ENCODE results near the gene CBLIF.
"Not testable (repeated sequence)": the region's sequence is repeated elsewhere in the genome, so short reads cannot be mapped to it uniquely, and the experiment has no call there.

The CBLIF gene

GRCh38 chr11:59847626-59848025, 2.3 kb upstream of the CBLIF start:
- Histone ChIP-seq H3K9me3 (ENCODE audit: control insufficient read depth, low read length) (no peaks in the 10 kb centered on the region), H3K27me3 (replicated peaks; ENCODE audit: control insufficient read depth, insufficient read depth, low read length) (no peaks in the 10 kb centered on the region), H3K36me3 (ENCODE audit: control insufficient read depth, insufficient read depth, low read length, severe bottlenecking) (no peaks in the 10 kb centered on the region)

GRCh38 chr11:59846556-59846955, 1.3 kb upstream of the CBLIF start:
- H3K4me1 ChIP-seq (ENCODE audit: control insufficient read depth, insufficient read depth, low read length): no peaks in the 10 kb centered on the region
- H3K9me3 ChIP-seq (ENCODE audit: control insufficient read depth, low read length): no peaks in the 10 kb centered on the region
- H3K9ac ChIP-seq (ENCODE audit: low read length): no peak overlapping the region
- DNase-seq (ENCODE audit: low read depth): no peak
- H3K4me3 ChIP-seq (ENCODE audit: low read length): no peak overlapping the region
- H3K27me3 ChIP-seq (replicated peaks; ENCODE audit: control insufficient read depth, insufficient read depth, low read length): no peaks in the 10 kb centered on the region
- H3K36me3 ChIP-seq (ENCODE audit: control insufficient read depth, insufficient read depth, low read length, severe bottlenecking): no peaks in the 10 kb centered on the region

More at GRCh38 chr11:59847626-59848025, 2.3 kb upstream of the CBLIF start:
- Histone ChIP-seq H3K9ac (ENCODE audit: low read length) (no peak overlapping the region), H3K4me1 (ENCODE audit: control insufficient read depth, insufficient read depth, low read length) (no peaks in the 10 kb centered on the region), H3K4me3 (ENCODE audit: low read length) (no peak overlapping the region)
- DNase-seq (ENCODE audit: low read depth): no peak

GRCh38 chr11:59842316-59842715, 3.0 kb downstream of the CBLIF start:
- no peak overlapping the region for H3K9ac ChIP-seq (ENCODE audit: low read length)
- no peaks in the 10 kb centered on the region for H3K9me3 ChIP-seq (ENCODE audit: control insufficient read depth, low read length)
- H3K4me1 ChIP-seq (ENCODE audit: control insufficient read depth, insufficient read depth, low read length): no peaks in the 10 kb centered on the region
- no peak overlapping the region for H3K4me3 ChIP-seq (ENCODE audit: low read length)
- DNase-seq (ENCODE audit: low read depth): no peak
- H3K27me3 ChIP-seq (replicated peaks; ENCODE audit: control insufficient read depth, insufficient read depth, low read length): no peaks in the 10 kb centered on the region
- no peaks in the 10 kb centered on the region for H3K36me3 ChIP-seq (ENCODE audit: control insufficient read depth, insufficient read depth, low read length, severe bottlenecking)

- Histone ChIP-seq H3K36me3 (ENCODE audit: control insufficient read depth, insufficient read depth, low read length, severe bottlenecking) (no peaks in the 10 kb centered on the region), H3K9ac (ENCODE audit: low read length) (no peak overlapping the region), H3K9me3 (ENCODE audit: control insufficient read depth, low read length) (no peaks in the 10 kb centered on the region), H3K4me3 (ENCODE audit: low read length) (no peak overlapping the region), H3K4me1 (ENCODE audit: control insufficient read depth, insufficient read depth, low read length) (no peaks in the 10 kb centered on the region), H3K27me3 (replicated peaks; ENCODE audit: control insufficient read depth, insufficient read depth, low read length) (no peaks in the 10 kb centered on the region)
- DNase-seq (ENCODE audit: low read depth): no peak
Measured at GRCh38 chr11:59841514-59841913, 3.8 kb downstream of the CBLIF start.

GRCh38 chr11:59839615-59840014, 5.7 kb downstream of the CBLIF start:
- Histone ChIP-seq H3K4me1 (ENCODE audit: control insufficient read depth, insufficient read depth, low read length) (no peaks in the 10 kb centered on the region), H3K9me3 (ENCODE audit: control insufficient read depth, low read length) (no peaks in the 10 kb centered on the region), H3K9ac (ENCODE audit: low read length) (no peak overlapping the region), H3K27me3 (replicated peaks; ENCODE audit: control insufficient read depth, insufficient read depth, low read length) (no peaks in the 10 kb centered on the region), H3K36me3 (ENCODE audit: control insufficient read depth, insufficient read depth, low read length, severe bottlenecking) (no peaks in the 10 kb centered on the region), H3K4me3 (ENCODE audit: low read length) (no peak overlapping the region)
- DNase-seq (ENCODE audit: low read depth): no peak

GRCh38 chr11:59833602-59834001, 11.7 kb downstream of the CBLIF start:
- Histone ChIP-seq H3K9me3 (ENCODE audit: control insufficient read depth, low read length) (no peaks in the 10 kb centered on the region), H3K9ac (ENCODE audit: low read length) (no peak overlapping the region), H3K4me1 (ENCODE audit: control insufficient read depth, insufficient read depth, low read length) (no peaks in the 10 kb centered on the region), H3K36me3 (ENCODE audit: control insufficient read depth, insufficient read depth, low read length, severe bottlenecking) (no peaks in the 10 kb centered on the region), H3K4me3 (ENCODE audit: low read length) (no peak overlapping the region), H3K27me3 (replicated peaks; ENCODE audit: control insufficient read depth, insufficient read depth, low read length) (no peaks in the 10 kb centered on the region)
- no peak for DNase-seq (ENCODE audit: low read depth)

- Histone ChIP-seq H3K4me1 (ENCODE audit: control insufficient read depth, insufficient read depth, low read length) (no peaks in the 10 kb centered on the region), H3K9me3 (ENCODE audit: control insufficient read depth, low read length) (no peaks in the 10 kb centered on the region), H3K9ac (ENCODE audit: low read length) (no peak overlapping the region), H3K27me3 (replicated peaks; ENCODE audit: control insufficient read depth, insufficient read depth, low read length) (no peaks in the 10 kb centered on the region), H3K36me3 (ENCODE audit: control insufficient read depth, insufficient read depth, low read length, severe bottlenecking) (no peaks in the 10 kb centered on the region), H3K4me3 (ENCODE audit: low read length) (no peak overlapping the region)
- no peak for DNase-seq (ENCODE audit: low read depth)
Measured at GRCh38 chr11:59829358-59829757, 15.9 kb downstream of the CBLIF start.

- no peaks in the 10 kb centered on the region for H3K4me1 ChIP-seq (ENCODE audit: control insufficient read depth, insufficient read depth, low read length)
- no peak overlapping the region for H3K4me3 ChIP-seq (ENCODE audit: low read length)
- DNase-seq (ENCODE audit: low read depth): peak; percentile 71
- no peaks in the 10 kb centered on the region for H3K36me3 ChIP-seq (ENCODE audit: control insufficient read depth, insufficient read depth, low read length, severe bottlenecking)
- no peak overlapping the region for H3K9ac ChIP-seq (ENCODE audit: low read length)
- no peaks in the 10 kb centered on the region for H3K9me3 ChIP-seq (ENCODE audit: control insufficient read depth, low read length)
- H3K27me3 ChIP-seq (replicated peaks; ENCODE audit: control insufficient read depth, insufficient read depth, low read length): peaks cover 4% of the 10 kb centered on the region
Measured at GRCh38 chr11:59822989-59823566, 22.2 kb downstream of the CBLIF start.

- no peak for DNase-seq (ENCODE audit: low read depth)
- H3K27me3 ChIP-seq (replicated peaks; ENCODE audit: control insufficient read depth, insufficient read depth, low read length): peaks cover 4% of the 10 kb centered on the region
- no peaks in the 10 kb centered on the region for H3K9me3 ChIP-seq (ENCODE audit: control insufficient read depth, low read length)
Measured at GRCh38 chr11:59818572-59818971, 26.7 kb downstream of the CBLIF start.

GRCh38 chr11:59816434-59816833, 28.9 kb downstream of the CBLIF start:
- not testable (repeated sequence) for H3K4me3 ChIP-seq (ENCODE audit: low read length); H3K4me1 ChIP-seq (ENCODE audit: control insufficient read depth, insufficient read depth, low read length); H3K9me3 ChIP-seq (ENCODE audit: control insufficient read depth, low read length); H3K9ac ChIP-seq (ENCODE audit: low read length); H3K36me3 ChIP-seq (ENCODE audit: control insufficient read depth, insufficient read depth, low read length, severe bottlenecking); DNase-seq (ENCODE audit: low read depth); H3K27me3 ChIP-seq (replicated peaks; ENCODE audit: control insufficient read depth, insufficient read depth, low read length)

More at GRCh38 chr11:59818572-59818971, 26.7 kb downstream of the CBLIF start:
- H3K36me3 ChIP-seq (ENCODE audit: control insufficient read depth, insufficient read depth, low read length, severe bottlenecking): no peaks in the 10 kb centered on the region
- no peaks in the 10 kb centered on the region for H3K4me1 ChIP-seq (ENCODE audit: control insufficient read depth, insufficient read depth, low read length)
- no peak overlapping the region for H3K9ac ChIP-seq (ENCODE audit: low read length)
- H3K4me3 ChIP-seq (ENCODE audit: low read length): no peak overlapping the region

- peaks cover 5% of the 10 kb centered on the region for H3K4me1 ChIP-seq (ENCODE audit: control insufficient read depth, insufficient read depth, low read length)
- no peaks in the 10 kb centered on the region for H3K36me3 ChIP-seq (ENCODE audit: control insufficient read depth, insufficient read depth, low read length, severe bottlenecking)
- DNase-seq (ENCODE audit: low read depth): no peak
- H3K27me3 ChIP-seq (replicated peaks; ENCODE audit: control insufficient read depth, insufficient read depth, low read length): peaks cover 4% of the 10 kb centered on the region
- no peak overlapping the region for H3K9ac ChIP-seq (ENCODE audit: low read length)
- no peaks in the 10 kb centered on the region for H3K9me3 ChIP-seq (ENCODE audit: control insufficient read depth, low read length)
- H3K4me3 ChIP-seq (ENCODE audit: low read length): no peak overlapping the region
Measured at GRCh38 chr11:59815754-59816153, 29.5 kb downstream of the CBLIF start.

- H3K9me3 ChIP-seq (ENCODE audit: control insufficient read depth, low read length): no peaks in the 10 kb centered on the region
- H3K4me3 ChIP-seq (ENCODE audit: low read length): peak overlapping the region; percentile 37
- peaks cover 11% of the 10 kb centered on the region for H3K4me1 ChIP-seq (ENCODE audit: control insufficient read depth, insufficient read depth, low read length)
- no peaks in the 10 kb centered on the region for H3K36me3 ChIP-seq (ENCODE audit: control insufficient read depth, insufficient read depth, low read length, severe bottlenecking)
- H3K9ac ChIP-seq (ENCODE audit: low read length): peak overlapping the region; percentile 20
- H3K27me3 ChIP-seq (replicated peaks; ENCODE audit: control insufficient read depth, insufficient read depth, low read length): no peaks in the 10 kb centered on the region
- no peak for DNase-seq (ENCODE audit: low read depth)
Measured at GRCh38 chr11:59814021-59814420, 31.3 kb downstream of the CBLIF start.
